Measurements from ENCODE around the gene REV1. TPM values are rescaled to one million over a fixed set of nuclear protein-coding genes. Genes with fewer than 3 reads are reported as not detected.
A peak's percentile ranks its signal among the peaks of the same experiment; 100 is the strongest.

REV1 gene
- total and polyA plus RNA-seq, 2 experiments from 2014 or later = 32.9 to 46.7 TPM

- no peak overlapping the region for H2AFZ ChIP-seq
- Mint-ChIP-seq H3K27me3 (ENCODE audit: insufficient read depth, low read depth, poor library complexity) (peaks cover 5% of the 10 kb centered on the region), H3K27ac (peak overlapping the region; percentile 70; the same call in 1 of the 2 replicates), H3K36me3 (ENCODE audit: low read depth) (peaks cover 20% of the 10 kb centered on the region), H3K4me1 (peaks cover 55% of the 10 kb centered on the region), H3K4me3 (no peak overlapping the region), H3K9me3 (peaks cover 19% of the 10 kb centered on the region)
- no peaks in the 10 kb centered on the region for H4K20me1 ChIP-seq (replicated peaks; ENCODE audit: insufficient read depth)
- no peaks in the 10 kb centered on the region for H3K9me2 ChIP-seq (ENCODE audit: insufficient read depth)
- H3K79me2 ChIP-seq (replicated peaks; ENCODE audit: insufficient read depth) = peaks cover 97% of the 10 kb centered on the region
- no peak for DNase-seq (ENCODE audit: low spot score)
- H3F3A ChIP-seq (replicated peaks; ENCODE audit: low read depth) = no peaks in the 10 kb centered on the region
- TF ChIP-seq NANOG (IDR thresholded peaks at IDR 0.05; ENCODE audit: borderline replicate concordance) (no peak), JUNB (IDR thresholded peaks at IDR 0.05; ENCODE audit: unreplicated experiment) (no peak), EZH2 (IDR thresholded peaks at IDR 0.05; ENCODE audit: low read depth, unreplicated experiment) (no peak)
- H3K4me3 ChIP-seq = no peak overlapping the region
- no peaks in the 10 kb centered on the region for H3K36me3 ChIP-seq (ENCODE audit: insufficient read depth)
- no peaks in the 10 kb centered on the region for H3K27me3 ChIP-seq (ENCODE audit: insufficient read depth)
- H3K4me1 ChIP-seq (ENCODE audit: insufficient read depth) = peaks cover 58% of the 10 kb centered on the region
- H3K27ac ChIP-seq (ENCODE audit: low read depth) = peak overlapping the region; percentile 33; the same call in 1 of the 2 replicates
- H3K4me2 ChIP-seq = peak overlapping the region; percentile 44; the same call in 1 of the 2 replicates
- no peak for ATAC-seq
Observed at GRCh38 chr2:99472600-99472960, 17.2 kb downstream of the REV1 start.

- H3K36me3 ChIP-seq (ENCODE audit: insufficient read depth) = no peaks in the 10 kb centered on the region
- DNase-seq (ENCODE audit: low spot score) (no peak), ATAC-seq (no peak)
- peaks cover 58% of the 10 kb centered on the region for H3K4me1 ChIP-seq (ENCODE audit: insufficient read depth)
- Mint-ChIP-seq H3K27ac (peak overlapping the region; percentile 25; the same call in 1 of the 2 replicates), H3K4me1 (peaks cover 51% of the 10 kb centered on the region), H3K27me3 (ENCODE audit: insufficient read depth, low read depth, poor library complexity) (peaks cover 5% of the 10 kb centered on the region), H3K9me3 (peaks cover 19% of the 10 kb centered on the region), H3K36me3 (ENCODE audit: low read depth) (peaks cover 20% of the 10 kb centered on the region), H3K4me3 (no peak overlapping the region; the same call in 2 of the 3 replicates)
- H3K27ac ChIP-seq (ENCODE audit: low read depth) = 0 out of 2 replicates have a peak overlapping the region, but pooled peaks have one; percentile 33
- no peaks in the 10 kb centered on the region for H3F3A ChIP-seq (replicated peaks; ENCODE audit: low read depth)
- no peaks in the 10 kb centered on the region for H3K9me2 ChIP-seq (ENCODE audit: insufficient read depth)
- 0 out of 2 replicates have a peak overlapping the region, but pooled peaks have one; percentile 6 for H3K4me2 ChIP-seq
- peaks cover 97% of the 10 kb centered on the region for H3K79me2 ChIP-seq (replicated peaks; ENCODE audit: insufficient read depth)
- H3K4me3 ChIP-seq = no peak overlapping the region
- H4K20me1 ChIP-seq (replicated peaks; ENCODE audit: insufficient read depth) = peaks cover 3% of the 10 kb centered on the region; the same call in 1 of the 2 replicates
- no peaks in the 10 kb centered on the region for H3K27me3 ChIP-seq (ENCODE audit: insufficient read depth)
- H2AFZ ChIP-seq = no peak overlapping the region
- TF ChIP-seq ZNF331 (CRISPR knock-in tag; IDR thresholded peaks at IDR 0.05; ENCODE audit: low read depth) = no peak
- no peak for TF ChIP-seq ZNF114 (CRISPR knock-in tag; IDR thresholded peaks at IDR 0.05)
- no peak for TF ChIP-seq POLR2AphosphoS5 (IDR thresholded peaks at IDR 0.05; ENCODE audit: low read depth)
- no peak for TF ChIP-seq EZH2 (IDR thresholded peaks at IDR 0.05; ENCODE audit: low read depth, unreplicated experiment)
- TF ChIP-seq NANOG (IDR thresholded peaks at IDR 0.05; ENCODE audit: borderline replicate concordance) = no peak
- TF ChIP-seq CREB1 (CRISPR knock-in tag; IDR thresholded peaks at IDR 0.05; ENCODE audit: low read depth) = no peak
- TF ChIP-seq ETS1 (IDR thresholded peaks at IDR 0.05) = no peak
- TF ChIP-seq EZH2phosphoT487 (IDR thresholded peaks at IDR 0.05; ENCODE audit: unreplicated experiment) = no peak
- TF ChIP-seq STAT1 (IDR thresholded peaks at IDR 0.05; ENCODE audit: unreplicated experiment) = no peak
- no peak for TF ChIP-seq ZNF462 (CRISPR knock-in tag; IDR thresholded peaks at IDR 0.05)
Observed at GRCh38 chr2:99471654-99472599, 17.9 kb downstream of the REV1 start.

Data from GM23338 (cell line).